Dendritic cell treated with granulocyte-macrophage colony-stimulating factor and Interleukin-4, amounts not matched to agents 40 ng/mL and 50 ng/mL, for 4 days (primary cell): ENCODE data around the gene CHD9.

Experiments used
- H3K27ac Mint-ChIP-seq: one replicate; pipeline ENCODE4 v1.8.0; 2022; ENCODE audit warnings: mild to moderate bottlenecking, mixed read lengths
- H3K27me3 Mint-ChIP-seq: one replicate; pipeline ENCODE4 v1.8.0; 2022; ENCODE audit warnings: mild to moderate bottlenecking, mixed read lengths
- H3K36me3 Mint-ChIP-seq: one replicate; pipeline ENCODE4 v1.8.0; 2022; ENCODE audit warnings: low read depth, mixed read lengths
- H3K4me1 Mint-ChIP-seq: one replicate; pipeline ENCODE4 v1.8.0; 2022; ENCODE audit warnings: low read depth, mixed read lengths
- H3K4me3 Mint-ChIP-seq: one replicate; pipeline ENCODE4 v1.8.0; 2022; ENCODE audit warnings: mild to moderate bottlenecking, moderate library complexity, mixed read lengths
- H3K9me3 Mint-ChIP-seq: one replicate; pipeline ENCODE4 v1.8.0; 2022; ENCODE audit warnings: mixed read lengths
- intact Hi-C: fragments of 100-400 bp; cut with micrococcal nuclease; formaldehyde crosslinking; loops from one replicate; pipeline ENCODE4 v1.15.0; 2022

CHD9 gene

DNA sequence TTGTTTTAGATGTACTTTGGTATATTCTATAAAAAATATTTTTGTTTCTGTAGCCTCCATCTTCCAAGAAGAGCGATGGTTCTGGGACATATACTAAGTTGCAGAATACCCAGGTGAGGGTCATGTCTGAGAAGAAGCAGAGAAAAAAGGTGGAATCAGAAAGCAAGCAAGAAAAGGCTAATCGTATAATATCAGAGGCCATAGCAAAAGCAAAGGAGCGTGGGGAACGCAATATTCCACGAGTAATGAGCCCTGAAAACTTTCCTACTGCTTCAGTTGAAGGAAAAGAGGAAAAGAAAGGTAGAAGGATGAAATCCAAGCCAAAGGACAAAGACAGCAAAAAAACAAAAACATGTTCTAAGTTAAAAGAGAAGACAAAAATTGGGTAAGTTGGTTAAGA is 154.6 kb downstream of the CHD9 start:
- intact Hi-C loops: no loop called here
- Mint-ChIP-seq H3K27ac (peak overlapping the region; percentile 71), H3K4me1 (peaks cover 23% of the 10 kb centered on the region), H3K9me3 (no peaks in the 10 kb centered on the region), H3K27me3 (no peaks in the 10 kb centered on the region), H3K36me3 (peaks cover 12% of the 10 kb centered on the region), H3K4me3 (peak overlapping the region; percentile 76)

DNA sequence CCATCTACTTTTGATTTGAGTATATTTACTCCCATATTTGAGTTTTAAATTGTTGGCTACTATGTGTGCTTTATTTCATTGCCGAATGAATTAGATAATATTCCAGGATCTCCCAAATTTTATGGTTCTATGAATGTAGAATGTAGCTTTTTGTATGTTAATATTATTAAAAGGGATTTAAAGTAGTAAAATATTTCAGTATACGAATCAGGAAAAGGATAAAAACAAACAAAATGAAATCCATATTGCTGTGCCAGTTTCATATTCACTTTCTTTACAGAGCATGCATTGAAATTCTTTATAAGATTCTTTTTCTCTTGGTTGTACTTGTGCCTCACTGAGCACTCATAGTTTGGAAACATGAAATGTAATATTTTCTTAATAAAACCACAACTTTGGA is 155.1 kb downstream of the CHD9 start:
- Mint-ChIP-seq H3K27ac (peak overlapping the region; percentile 71), H3K27me3 (no peaks in the 10 kb centered on the region), H3K4me1 (peaks cover 24% of the 10 kb centered on the region), H3K36me3 (peaks cover 12% of the 10 kb centered on the region), H3K9me3 (no peaks in the 10 kb centered on the region), H3K4me3 (peak overlapping the region; percentile 76)
- intact Hi-C loops: loop anchor here (2.0 to 10.0 kb wide), 2 partner anchors 79 to 225 kb away; partner anchors contain the start of gene RBL2

DNA sequence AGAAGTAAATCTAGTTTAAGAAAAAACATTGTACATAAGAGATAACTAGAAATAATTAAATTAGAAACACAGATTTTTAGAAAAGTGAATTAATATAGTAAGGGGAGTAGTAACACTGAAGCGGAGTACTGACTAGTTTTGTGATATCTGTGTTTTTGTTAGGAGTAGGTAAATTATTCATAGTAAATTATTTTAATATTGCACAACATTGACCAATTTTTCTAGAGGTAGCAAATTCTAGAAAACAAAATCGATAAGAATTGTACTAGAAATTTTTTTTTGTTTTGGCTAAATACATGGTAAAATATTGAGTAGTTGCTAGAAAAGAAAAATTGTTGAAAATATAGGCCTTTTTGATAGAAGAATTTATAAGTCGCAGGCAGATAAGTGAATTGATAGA is 156.5 kb downstream of the CHD9 start:
- no peaks in the 10 kb centered on the region for H3K27me3 Mint-ChIP-seq
- H3K27ac Mint-ChIP-seq: no peak overlapping the region
- peaks cover 12% of the 10 kb centered on the region for H3K36me3 Mint-ChIP-seq
- peak overlapping the region; percentile 13 for H3K4me3 Mint-ChIP-seq
- H3K4me1 Mint-ChIP-seq: peaks cover 31% of the 10 kb centered on the region
- intact Hi-C loops: loop anchor here (2.0 to 10.0 kb wide), 2 partner anchors 80 to 224 kb away; partner anchors contain the start of gene RBL2
- no peaks in the 10 kb centered on the region for H3K9me3 Mint-ChIP-seq

DNA sequence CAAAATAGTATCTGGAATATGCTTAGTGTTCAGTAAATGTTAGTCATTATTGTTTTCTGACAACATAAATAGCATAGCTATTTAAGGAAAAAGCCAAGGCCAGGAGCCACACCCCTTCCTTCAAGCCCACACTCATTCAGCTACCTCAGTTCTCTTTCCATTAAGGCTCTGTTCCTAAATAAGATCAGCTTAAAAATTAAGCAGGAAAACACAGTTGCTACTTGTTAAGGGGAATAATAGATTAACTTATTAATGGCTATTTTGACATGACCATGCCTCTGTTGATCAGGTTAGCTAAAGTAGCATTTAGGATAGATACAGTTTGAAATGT is 158.1 kb downstream of the CHD9 start:
- intact Hi-C loops: loop anchor here (10.0 kb wide), 1 partner anchor 222 kb away; the partner anchor contains the start of gene RBL2
- H3K27me3 Mint-ChIP-seq: no peaks in the 10 kb centered on the region
- H3K4me1 Mint-ChIP-seq: peaks cover 36% of the 10 kb centered on the region
- H3K9me3 Mint-ChIP-seq: no peaks in the 10 kb centered on the region
- H3K4me3 Mint-ChIP-seq: no peak overlapping the region
- peak overlapping the region; percentile 32 for H3K27ac Mint-ChIP-seq
- H3K36me3 Mint-ChIP-seq: peaks cover 12% of the 10 kb centered on the region

DNA sequence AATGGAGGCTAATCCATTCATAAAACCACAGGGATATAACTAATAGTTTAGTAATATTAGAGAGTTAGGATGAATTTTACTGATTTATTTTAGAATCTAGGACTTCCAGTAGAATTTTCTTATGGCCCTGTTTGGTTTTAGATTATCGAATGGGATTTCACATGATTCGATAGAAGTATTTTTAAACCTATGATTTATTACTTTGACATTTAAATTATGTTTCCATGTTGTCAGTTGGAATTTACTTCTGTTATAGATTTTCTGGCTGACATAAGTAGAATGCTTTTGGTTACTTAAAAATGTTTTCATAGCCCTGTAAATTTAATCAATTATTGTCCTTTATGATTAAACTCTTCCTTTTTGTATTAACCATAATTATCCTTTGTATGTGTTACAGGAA is 158.8 kb downstream of the CHD9 start:
- Mint-ChIP-seq H3K27ac (no peak overlapping the region), H3K9me3 (no peaks in the 10 kb centered on the region), H3K4me3 (no peak overlapping the region), H3K27me3 (no peaks in the 10 kb centered on the region), H3K4me1 (peaks cover 29% of the 10 kb centered on the region), H3K36me3 (peaks cover 12% of the 10 kb centered on the region)
- intact Hi-C loops: loop anchor here (10.0 kb wide), 1 partner anchor 221 kb away; the partner anchor contains the start of gene RBL2

DNA sequence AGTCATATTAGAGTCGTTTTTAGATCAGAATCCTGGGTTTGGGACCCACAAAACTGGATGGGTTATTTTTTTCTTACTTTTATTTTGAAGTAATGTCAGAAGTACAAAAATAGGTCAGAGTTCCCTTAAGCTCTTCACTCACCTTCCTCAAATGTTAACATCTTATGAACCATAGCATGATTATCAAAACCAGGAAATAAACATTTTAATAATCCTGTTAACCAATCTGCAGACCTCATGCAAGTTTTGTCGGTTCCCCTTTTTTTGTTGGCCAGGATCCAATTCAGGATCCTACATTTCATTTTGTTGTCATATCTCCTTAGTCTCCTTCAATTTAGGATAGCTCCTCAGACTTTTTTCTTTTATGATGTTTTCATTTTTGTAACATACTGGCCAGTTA is 162.0 kb downstream of the CHD9 start:
- intact Hi-C loops: loop anchor here (10.0 kb wide), 1 partner anchor 218 kb away; the partner anchor contains the start of gene RBL2
- Mint-ChIP-seq H3K36me3 (peaks cover 6% of the 10 kb centered on the region), H3K27me3 (no peaks in the 10 kb centered on the region), H3K4me1 (peaks cover 22% of the 10 kb centered on the region), H3K9me3 (no peaks in the 10 kb centered on the region), H3K27ac (peak overlapping the region; percentile 18), H3K4me3 (no peak overlapping the region)

DNA sequence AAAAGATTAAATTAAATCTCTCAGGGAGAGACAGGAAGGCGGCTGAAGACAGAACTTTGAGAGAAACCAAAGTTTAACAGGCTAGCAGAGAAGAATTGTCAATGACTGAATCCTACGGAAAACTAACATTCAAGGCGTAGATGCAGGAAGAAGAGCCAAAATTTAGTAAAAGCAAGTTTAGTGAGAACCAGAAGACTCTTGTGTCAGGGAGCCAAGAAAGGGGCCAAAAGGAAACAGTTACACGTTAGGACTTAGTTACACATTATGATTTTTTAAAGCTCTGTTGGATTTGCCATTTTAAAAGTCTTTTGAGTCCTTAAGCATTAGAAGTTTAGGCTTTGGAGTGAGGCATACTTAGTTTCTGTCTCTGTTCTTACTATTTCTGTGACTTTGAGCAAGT is 164.6 kb downstream of the CHD9 start:
- Mint-ChIP-seq H3K4me1 (peaks cover 14% of the 10 kb centered on the region), H3K27me3 (no peaks in the 10 kb centered on the region), H3K36me3 (peaks cover 13% of the 10 kb centered on the region), H3K27ac (no peak overlapping the region), H3K4me3 (no peak overlapping the region), H3K9me3 (no peaks in the 10 kb centered on the region)
- intact Hi-C loops: loop anchor here (10.0 kb wide), 1 partner anchor 215 kb away; the partner anchor contains the start of gene RBL2

DNA sequence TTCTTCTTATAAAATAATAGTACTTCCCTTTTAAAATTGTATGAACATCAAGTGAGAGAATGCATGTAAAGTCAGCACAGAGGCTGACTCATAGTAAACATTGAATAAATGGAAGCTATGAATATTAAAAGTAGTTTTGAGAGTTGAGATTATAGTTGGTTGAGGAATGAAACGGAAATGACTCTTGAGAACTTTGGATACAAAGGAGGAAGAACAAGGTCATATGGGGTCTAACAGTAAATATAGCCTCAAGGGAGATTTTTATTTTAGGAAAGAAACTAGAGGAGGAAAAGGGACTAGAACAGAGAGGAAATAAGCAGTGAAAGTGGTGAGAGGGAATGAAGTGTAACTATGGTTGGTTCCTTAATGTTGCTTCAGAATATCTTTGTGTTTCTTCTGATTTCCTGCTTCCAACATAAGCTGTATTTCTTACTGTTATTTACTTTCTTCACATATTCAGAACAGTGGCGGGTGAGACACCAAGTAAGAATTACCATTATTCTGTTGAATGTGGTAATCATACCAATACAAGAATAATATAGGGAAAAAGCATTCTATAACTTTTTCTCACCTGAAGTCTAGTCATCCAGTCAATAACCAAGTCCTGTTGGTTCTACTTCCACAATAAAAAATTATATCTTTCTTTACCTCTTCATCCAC is 165.1 kb downstream of the CHD9 start:
- intact Hi-C loops: loop anchor here (10.0 kb wide), 1 partner anchor 215 kb away; the partner anchor contains the start of gene RBL2
- Mint-ChIP-seq H3K27ac (no peak overlapping the region), H3K4me1 (peaks cover 13% of the 10 kb centered on the region), H3K9me3 (no peaks in the 10 kb centered on the region), H3K4me3 (no peak overlapping the region), H3K27me3 (no peaks in the 10 kb centered on the region), H3K36me3 (peaks cover 13% of the 10 kb centered on the region)

DNA sequence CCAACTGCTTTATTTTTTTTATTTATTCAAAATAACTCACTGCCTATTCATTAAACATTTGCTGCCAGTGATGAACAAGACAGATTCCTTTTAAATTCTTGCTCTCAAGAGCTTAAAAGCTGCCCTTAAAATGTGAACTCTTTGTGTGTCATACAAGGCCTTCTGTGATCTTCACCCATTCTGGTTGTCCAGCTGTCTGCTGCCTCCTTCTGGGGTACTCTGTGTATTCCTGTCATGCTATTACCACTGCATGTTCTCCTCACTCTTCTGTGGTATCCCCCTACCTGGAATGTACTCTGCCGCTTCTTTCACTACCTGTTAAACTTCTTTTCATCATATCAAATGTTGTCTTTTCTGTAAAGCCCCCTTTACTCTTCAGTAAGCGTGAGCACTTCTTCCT is 165.8 kb downstream of the CHD9 start:
- Mint-ChIP-seq H3K36me3 (peaks cover 13% of the 10 kb centered on the region), H3K4me1 (peaks cover 7% of the 10 kb centered on the region), H3K27me3 (no peaks in the 10 kb centered on the region), H3K27ac (no peak overlapping the region), H3K9me3 (no peaks in the 10 kb centered on the region), H3K4me3 (no peak overlapping the region)
- intact Hi-C loops: no loop called here

DNA sequence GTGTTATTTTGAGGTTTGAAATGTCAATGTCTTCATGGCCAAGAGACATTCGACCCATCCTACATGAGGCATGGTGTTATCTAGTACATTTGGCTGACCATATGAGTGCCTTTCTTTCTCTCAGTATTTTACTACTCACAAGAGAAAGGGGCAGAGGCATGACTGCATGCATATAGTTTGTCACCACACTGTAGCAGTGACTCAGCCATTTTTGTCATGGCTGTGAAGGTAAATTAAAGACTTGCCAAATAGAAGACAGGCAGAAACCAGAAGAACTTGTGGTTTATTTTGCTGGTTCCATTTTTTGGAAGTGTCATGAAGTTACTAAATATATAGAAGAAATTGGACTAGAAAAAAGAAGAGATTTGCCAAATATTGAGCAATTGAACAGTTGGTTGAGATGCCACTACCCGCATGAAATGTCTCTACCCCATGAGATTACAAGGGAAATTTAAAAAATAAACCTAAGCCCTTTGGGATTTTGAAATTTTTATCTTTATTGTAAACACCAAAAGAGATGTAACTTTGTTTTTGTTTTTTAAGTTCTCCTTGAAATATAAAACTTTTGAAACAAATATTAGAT is 170.3 kb downstream of the CHD9 start:
- H3K27me3 Mint-ChIP-seq: no peaks in the 10 kb centered on the region
- intact Hi-C loops: loop anchor here (5.0 kb wide), 1 partner anchor 47 kb away; no protein-coding TSS in a partner anchor
- H3K9me3 Mint-ChIP-seq: no peaks in the 10 kb centered on the region
- peaks cover 44% of the 10 kb centered on the region for H3K36me3 Mint-ChIP-seq
- no peak overlapping the region for H3K4me3 Mint-ChIP-seq
- H3K4me1 Mint-ChIP-seq: no peaks in the 10 kb centered on the region
- no peak overlapping the region for H3K27ac Mint-ChIP-seq

DNA sequence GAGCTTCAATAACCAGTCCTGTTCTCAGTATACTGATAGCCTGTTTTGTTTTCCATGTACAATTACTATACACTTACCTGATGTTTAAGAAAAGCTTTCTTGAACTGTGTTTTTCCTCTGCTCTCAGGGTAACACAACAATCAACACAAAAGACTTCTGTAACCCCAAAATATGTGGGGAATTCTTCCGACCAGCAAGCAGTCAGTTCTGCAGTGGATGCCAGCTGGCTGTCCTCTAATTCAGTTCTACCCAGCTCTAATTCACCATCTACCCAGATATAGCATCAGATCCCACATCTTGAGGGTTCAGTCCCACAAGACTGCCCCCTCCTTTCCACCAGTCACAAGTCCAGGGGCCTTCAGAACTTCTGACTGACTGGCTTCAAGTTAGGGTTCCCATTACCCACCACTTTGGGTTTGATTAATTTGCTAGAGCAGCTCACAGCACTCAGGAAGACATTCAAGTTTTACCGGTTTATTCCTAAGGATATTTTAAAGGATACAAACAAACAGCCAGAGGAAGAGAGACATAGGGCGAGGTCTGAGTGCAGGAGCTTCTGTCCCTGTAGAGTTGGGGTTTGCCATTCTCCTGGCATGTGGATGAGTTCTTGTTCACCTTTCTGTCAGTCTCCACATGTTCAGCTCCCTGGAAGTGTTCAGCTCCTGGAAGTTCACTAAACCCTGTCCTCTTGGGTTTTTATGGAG is 178.2 kb downstream of the CHD9 start:
- Mint-ChIP-seq H3K9me3 (no peaks in the 10 kb centered on the region), H3K4me1 (no peaks in the 10 kb centered on the region), H3K4me3 (no peak overlapping the region), H3K27me3 (no peaks in the 10 kb centered on the region), H3K27ac (no peak overlapping the region), H3K36me3 (peaks cover 82% of the 10 kb centered on the region)
- intact Hi-C loops: no loop called here

DNA sequence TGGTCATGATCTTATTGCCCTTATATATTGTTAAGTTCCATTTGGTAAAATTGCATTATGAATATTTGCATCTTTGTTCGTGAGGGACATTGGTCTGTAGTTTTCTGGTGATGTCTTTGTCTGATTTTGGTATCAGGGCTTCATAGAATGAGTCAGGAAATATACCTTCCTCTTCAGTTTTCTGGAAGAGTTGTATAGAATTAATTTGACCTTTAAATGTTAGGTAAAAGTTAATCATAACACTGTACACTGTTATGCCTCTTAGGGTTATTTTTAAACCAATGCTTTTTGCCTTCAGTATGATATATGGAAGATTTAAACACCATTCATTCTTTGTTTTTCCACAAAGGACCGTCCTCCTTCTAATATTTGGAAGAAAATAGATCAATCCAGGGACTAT is 180.0 kb downstream of the CHD9 start:
- H3K9me3 Mint-ChIP-seq: no peaks in the 10 kb centered on the region
- intact Hi-C loops: loop anchor here (5.0 kb wide), 1 partner anchor 87 kb away; no protein-coding TSS in a partner anchor
- no peaks in the 10 kb centered on the region for H3K4me1 Mint-ChIP-seq
- H3K4me3 Mint-ChIP-seq: no peak overlapping the region
- no peaks in the 10 kb centered on the region for H3K27me3 Mint-ChIP-seq
- H3K27ac Mint-ChIP-seq: no peak overlapping the region
- peaks cover 75% of the 10 kb centered on the region for H3K36me3 Mint-ChIP-seq

DNA sequence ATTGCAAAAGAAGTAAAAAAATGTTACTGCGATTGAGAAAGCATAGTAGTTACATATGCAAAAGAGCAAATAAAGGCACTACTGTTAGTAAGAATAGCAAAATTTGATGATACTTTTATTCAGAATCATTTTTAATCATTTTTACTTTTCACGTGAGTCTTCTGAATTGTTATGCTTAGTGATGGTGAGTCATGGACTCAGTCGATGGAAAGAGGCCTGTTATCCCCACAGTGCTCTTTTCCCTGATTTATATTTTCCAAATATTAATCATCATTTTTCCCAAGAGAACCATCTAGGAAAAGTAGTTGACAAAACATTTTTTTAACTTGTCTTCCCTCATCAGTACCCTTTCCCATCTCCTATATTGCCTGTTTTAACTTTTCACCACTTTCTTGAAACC is 181.1 kb downstream of the CHD9 start:
- Mint-ChIP-seq H3K9me3 (no peaks in the 10 kb centered on the region), H3K27me3 (no peaks in the 10 kb centered on the region), H3K27ac (no peak overlapping the region), H3K36me3 (peaks cover 66% of the 10 kb centered on the region), H3K4me3 (no peak overlapping the region), H3K4me1 (no peaks in the 10 kb centered on the region)
- intact Hi-C loops: loop anchor here (5.0 kb wide), 1 partner anchor 86 kb away; no protein-coding TSS in a partner anchor

DNA sequence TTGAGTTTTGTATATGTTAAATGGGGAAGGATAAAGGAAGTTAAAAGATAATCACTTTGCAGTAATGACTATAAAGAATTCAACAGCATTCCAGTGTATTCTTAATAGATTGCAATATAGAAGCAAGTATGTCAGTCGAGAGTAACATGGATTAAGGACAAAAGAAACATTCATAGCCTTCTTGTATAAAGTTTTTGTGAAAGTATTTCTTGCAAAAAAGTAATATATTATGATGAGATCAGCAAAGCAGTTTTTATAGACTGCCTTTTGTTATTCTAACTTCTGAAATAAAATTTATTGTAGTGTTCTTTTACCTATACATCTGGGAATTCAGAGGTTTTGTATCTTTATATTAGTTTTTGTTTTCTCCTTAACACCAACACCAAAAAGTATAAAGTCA is 194.5 kb downstream of the CHD9 start:
- Mint-ChIP-seq H3K9me3 (no peaks in the 10 kb centered on the region), H3K27ac (no peak overlapping the region), H3K4me1 (no peaks in the 10 kb centered on the region), H3K36me3 (peaks cover 68% of the 10 kb centered on the region), H3K4me3 (no peak overlapping the region), H3K27me3 (no peaks in the 10 kb centered on the region)
- intact Hi-C loops: loop anchor here (10.0 kb wide), 2 partner anchors 45 to 205 kb away; no protein-coding TSS in a partner anchor
